Colonic mucosa (tissue), 4 donors: Measurements from ENCODE around the gene NOX1. TPM values are rescaled to one million over a fixed set of nuclear protein-coding genes. Genes with fewer than 3 reads are reported as not detected.

ENCODE experiments used
- DNase-seq: peaks from one replicate; pipeline ENCODE4 v3.0.0-alpha.2; 2020
- H3K27ac ChIP-seq: fragments of 200-600 bp; one replicate; pipeline ENCODE4 v1.8.0; 2021
- H3K27me3 ChIP-seq: fragments of 200-600 bp; one replicate; pipeline ENCODE4 v1.8.0; 2021
- H3K36me3 ChIP-seq: fragments of 200-600 bp; one replicate; pipeline ENCODE4 v1.8.0; 2021
- H3K4me1 ChIP-seq: fragments of 200-600 bp; one replicate; pipeline ENCODE4 v1.8.0; 2021; ENCODE audit warnings: mild to moderate bottlenecking
- H3K4me3 ChIP-seq: fragments of 200-600 bp; one replicate; pipeline ENCODE4 v1.8.0; 2021
- H3K9ac ChIP-seq, 2 donors: one replicate each; pipeline ENCODE4 v1.7.0; 2013; ENCODE audit warnings: control low read depth in 2 of 2, low read depth in 2 of 2, low read length in 2 of 2
- H3K9me3 ChIP-seq: fragments of 200-600 bp; one replicate; pipeline ENCODE4 v1.8.0; 2021
- intact Hi-C: fragments of 100-400 bp; cut with DNase I; formaldehyde crosslinking; loops from one replicate; pipeline ENCODE4 v1.14.1; 2022
- total RNA-seq, 2 donors: library from RNA; stranded (reverse); fragmentation: NEBNext Ultra II Directional in 1 of 2; extraction: Animal tissue kit (Norgen Biotek cat#: 25700) in 1 of 2; gene quantifications; one replicate each; pipeline ENCODE4 v1.2.1, GENCODE V29; 2021
- TF ChIP-seq, protein P1 (sequence below): fragments of 200-600 bp; IDR thresholded peaks from one replicate; pipeline ENCODE4 v1.8.0; 2022; ENCODE audit warnings: antibody characterized with exemption, mild to moderate bottlenecking
- donor health status: healthy.
- donor health status: DM: no; HTN: no; CAD: no.
- donor health status: DM: no; HTN: no; CAD: no.

The NOX1 gene
- total RNA-seq, 2 donors from 2014 or later: 84.6 to 128 TPM

GRCh38 chrX:100831219-100831946 is 42.8 kb downstream of the NOX1 start:
- no peak for DNase-seq
- intact Hi-C loops: no loop called here
- Histone ChIP-seq H3K27me3 (no peaks in the 10 kb centered on the region), H3K9me3 (no peaks in the 10 kb centered on the region), H3K4me1 (no peaks in the 10 kb centered on the region), H3K4me3 (no peak overlapping the region), H3K36me3 (peaks cover 4% of the 10 kb centered on the region), H3K9ac (no peak overlapping the region), H3K27ac (no peak overlapping the region)
- TF ChIP-seq, protein P1, sequence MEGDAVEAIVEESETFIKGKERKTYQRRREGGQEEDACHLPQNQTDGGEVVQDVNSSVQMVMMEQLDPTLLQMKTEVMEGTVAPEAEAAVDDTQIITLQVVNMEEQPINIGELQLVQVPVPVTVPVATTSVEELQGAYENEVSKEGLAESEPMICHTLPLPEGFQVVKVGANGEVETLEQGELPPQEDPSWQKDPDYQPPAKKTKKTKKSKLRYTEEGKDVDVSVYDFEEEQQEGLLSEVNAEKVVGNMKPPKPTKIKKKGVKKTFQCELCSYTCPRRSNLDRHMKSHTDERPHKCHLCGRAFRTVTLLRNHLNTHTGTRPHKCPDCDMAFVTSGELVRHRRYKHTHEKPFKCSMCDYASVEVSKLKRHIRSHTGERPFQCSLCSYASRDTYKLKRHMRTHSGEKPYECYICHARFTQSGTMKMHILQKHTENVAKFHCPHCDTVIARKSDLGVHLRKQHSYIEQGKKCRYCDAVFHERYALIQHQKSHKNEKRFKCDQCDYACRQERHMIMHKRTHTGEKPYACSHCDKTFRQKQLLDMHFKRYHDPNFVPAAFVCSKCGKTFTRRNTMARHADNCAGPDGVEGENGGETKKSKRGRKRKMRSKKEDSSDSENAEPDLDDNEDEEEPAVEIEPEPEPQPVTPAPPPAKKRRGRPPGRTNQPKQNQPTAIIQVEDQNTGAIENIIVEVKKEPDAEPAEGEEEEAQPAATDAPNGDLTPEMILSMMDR: no peak

GRCh38 chrX:100830547-100830946 is 43.6 kb downstream of the NOX1 start:
- no peak for DNase-seq
- no peak overlapping the region for H3K27ac ChIP-seq
- no peaks in the 10 kb centered on the region for H3K27me3 ChIP-seq
- intact Hi-C loops: no loop called here
- no peaks in the 10 kb centered on the region for H3K9me3 ChIP-seq
- H3K9ac ChIP-seq: no peak overlapping the region
- TF ChIP-seq, protein P1: no peak
- H3K4me3 ChIP-seq: no peak overlapping the region
- no peaks in the 10 kb centered on the region for H3K4me1 ChIP-seq
- peaks cover 4% of the 10 kb centered on the region for H3K36me3 ChIP-seq

DNA sequence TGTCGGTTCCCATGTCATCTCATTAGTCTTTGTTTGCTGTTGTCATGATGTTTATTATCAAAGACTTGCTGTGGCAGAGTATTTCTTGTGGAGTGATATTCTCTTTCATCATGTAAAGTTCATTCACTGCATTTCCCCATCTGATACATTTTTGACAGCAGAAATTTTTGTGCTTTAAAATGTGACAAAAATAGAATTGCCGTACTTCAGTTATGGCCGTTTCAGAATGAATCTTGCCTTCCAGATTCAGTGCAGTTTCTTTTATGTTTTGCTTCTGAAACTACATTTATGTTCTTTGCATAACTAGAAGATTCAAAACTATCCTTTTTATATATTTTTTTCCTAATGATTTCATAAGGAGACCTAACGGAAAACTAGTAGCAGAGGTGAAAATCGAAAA is 44.0 kb downstream of the NOX1 start:
- TF ChIP-seq, protein P1: no peak
- intact Hi-C loops: no loop called here
- Histone ChIP-seq H3K4me3 (no peak overlapping the region), H3K36me3 (peaks cover 4% of the 10 kb centered on the region), H3K9ac (no peak overlapping the region), H3K4me1 (no peaks in the 10 kb centered on the region), H3K9me3 (no peaks in the 10 kb centered on the region), H3K27ac (no peak overlapping the region), H3K27me3 (no peaks in the 10 kb centered on the region)
- no peak for DNase-seq

- Histone ChIP-seq H3K27ac (no peak overlapping the region), H3K9me3 (no peaks in the 10 kb centered on the region), H3K36me3 (peaks cover 4% of the 10 kb centered on the region), H3K4me1 (no peaks in the 10 kb centered on the region), H3K4me3 (no peak overlapping the region), H3K27me3 (no peaks in the 10 kb centered on the region), H3K9ac (no peak overlapping the region)
- DNase-seq: no peak
- intact Hi-C loops: no loop called here
- TF ChIP-seq, protein P1: no peak
These were observed 44.4 kb downstream of the NOX1 start for GRCh38 chrX:100829730-100830129.

DNA sequence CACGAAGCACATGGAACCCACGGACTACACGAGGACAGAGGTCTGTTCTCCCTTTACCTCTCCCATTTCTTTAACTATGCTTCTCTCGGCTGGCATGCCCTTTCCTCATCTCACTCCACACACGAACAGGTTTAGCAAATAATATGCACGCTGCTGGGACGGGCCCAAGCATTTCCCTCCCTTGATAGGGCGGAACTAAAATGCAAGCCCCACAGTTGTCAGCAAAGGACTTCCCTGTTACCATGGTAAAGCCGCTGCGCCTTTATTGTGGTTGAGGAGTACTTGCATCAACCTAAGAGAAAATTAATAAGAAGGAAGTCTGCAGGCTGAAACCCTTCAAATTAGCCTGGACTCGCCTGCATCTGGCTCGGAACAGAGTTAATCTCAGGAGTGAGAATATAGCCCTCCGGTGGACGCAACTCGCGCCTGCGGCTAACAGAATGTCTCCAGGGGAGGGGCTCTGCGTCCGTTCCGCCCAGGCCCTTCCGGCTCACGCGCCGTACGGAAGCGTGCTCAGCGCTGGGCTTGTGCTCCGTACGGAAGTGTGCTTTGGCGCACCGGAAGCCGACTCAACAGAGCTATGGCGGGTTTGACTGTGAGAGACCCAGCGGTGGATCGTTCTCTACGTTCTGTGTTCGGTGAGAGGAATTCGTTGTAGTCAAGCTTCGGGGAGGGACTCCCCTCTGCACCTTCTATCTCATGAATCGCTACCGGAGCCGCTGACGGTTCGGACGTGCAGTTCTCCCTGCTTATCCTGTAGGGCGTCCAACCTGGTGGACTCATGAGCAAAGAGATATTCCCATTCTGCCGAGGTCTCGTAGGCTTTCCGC is 54.1 kb downstream of the NOX1 start, which contains the start of gene CSTF2:
Gene CSTF2 (plus strand): TSS at position 555 of the 830 bp plus-strand sequence. CDS start 26 bp downstream, at position 581.
- TF ChIP-seq, protein P1: no peak
- peak within 1 kb of the TSS; percentile 54 for H3K27ac ChIP-seq
- no peaks in the 10 kb centered on the region for H3K27me3 ChIP-seq
- no peaks in the 10 kb centered on the region for H3K4me1 ChIP-seq
- DNase-seq: peak; percentile 81
- intact Hi-C loops: no loop called here
- H3K9ac ChIP-seq: peak within 1 kb of the TSS; percentile 60 to 62
- H3K4me3 ChIP-seq: peak within 1 kb of the TSS; percentile 66
- H3K9me3 ChIP-seq: no peaks in the 10 kb centered on the region
- H3K36me3 ChIP-seq: no peaks in the 10 kb centered on the region
